H1 (cell line): Measurements from ENCODE around the gene TIAM2. TPM values are rescaled to one million over a fixed set of nuclear protein-coding genes. Genes with fewer than 3 reads are reported as not detected.

Experiments used
- CTCF ChIA-PET: fragments of 300-600 bp; sonication (Branson Sonifier 250); formaldehyde crosslinking; loops from one replicate; lab custom pipeline; 2021; ENCODE audit not compliant: partially characterized antibody; lab: Charles Lee
- POLR2A ChIA-PET: fragments of 300-600 bp; sonication (Branson Sonifier 250); formaldehyde crosslinking; loops from one replicate; lab custom pipeline; 2021; ENCODE audit warnings: inconsistent platforms; ENCODE audit not compliant: partially characterized antibody; lab: Charles Lee
- DNase-seq, 2 experiments: peaks; one replicate each; pipeline versions ENCODE4 v3.0.0 to v3.0.0-alpha.2; 2010 to 2022; ENCODE audit warnings: low spot score in 2 of 2, low read depth in 1 of 2, mixed read lengths in 1 of 2
- FAIRE-seq: peaks from 2 replicates; lab custom pipeline; 2011; peaks lifted over from hg19 to GRCh38; lab: Jason Lieb, UNC
- H2AFZ ChIP-seq: 2 replicates; pipeline ENCODE4 v1.8.1; 2012; ENCODE audit warnings: low read length, inconsistent platforms
- H2AK5ac ChIP-seq: 2 replicates; pipeline ENCODE4 v1.6.1; 2013; ENCODE audit warnings: low read depth, low read length
- H2BK120ac ChIP-seq: replicated peaks from 2 replicates; pipeline ENCODE3; 2013; ENCODE audit warnings: low read depth, low read length, inconsistent platforms
- H2BK12ac ChIP-seq: 2 replicates; pipeline ENCODE4 v1.6.1; 2013; ENCODE audit warnings: low read depth, low read length
- H2BK15ac ChIP-seq: 2 replicates; pipeline ENCODE4 v1.6.1; 2013; ENCODE audit warnings: low read length
- H2BK20ac ChIP-seq: 2 replicates; pipeline ENCODE4 v1.6.1; 2013; ENCODE audit warnings: low read length
- H2BK5ac ChIP-seq: 2 replicates; pipeline ENCODE4 v1.6.1; 2013; ENCODE audit warnings: low read depth, low read length
- H3K14ac ChIP-seq: 2 replicates; pipeline ENCODE4 v1.6.1; 2013; ENCODE audit warnings: inconsistent platforms; ENCODE audit not compliant: insufficient read length
- H3K18ac ChIP-seq: 2 replicates; pipeline ENCODE4 v1.6.1; 2013; ENCODE audit warnings: low read length; ENCODE audit errors: extremely low read depth
- H3K23ac ChIP-seq: 2 replicates; pipeline ENCODE4 v1.6.1; 2013; ENCODE audit warnings: inconsistent platforms; ENCODE audit not compliant: insufficient read length
- H3K23me2 ChIP-seq: 2 replicates; pipeline ENCODE4 v1.6.1; 2013; ENCODE audit warnings: low read depth, low read length
- H3K27ac ChIP-seq: 2 replicates; pipeline ENCODE4 v1.6.1; 2011; ENCODE audit warnings: low read depth, low read length, inconsistent platforms
- H3K27me3 ChIP-seq, 4 experiments: replicated peaks in 1 of 4; 1 replicate in 1 of 4; 2 replicates in 3 of 4; pipeline versions ENCODE4 v1.6.1 to v1.8.1; 2011 to 2013; ENCODE audit warnings: low read length in 3 of 4, mild to moderate bottlenecking in 3 of 4, inconsistent platforms in 2 of 4, mixed read lengths in 2 of 4, moderate library complexity in 1 of 4; ENCODE audit not compliant: control insufficient read depth in 3 of 4, insufficient read depth in 3 of 4; ENCODE audit errors: extremely low read depth in 1 of 4
- H3K36me3 ChIP-seq, 4 experiments: 2 replicates each; pipeline versions ENCODE4 v1.6.1 to v1.8.1; 2011 to 2013; ENCODE audit warnings: mild to moderate bottlenecking in 4 of 4, low read length in 3 of 4, moderate library complexity in 2 of 4, control low read depth in 1 of 4, inconsistent platforms in 1 of 4; ENCODE audit not compliant: insufficient read depth in 4 of 4, control insufficient read depth in 2 of 4
- H3K4ac ChIP-seq: replicated peaks from 2 replicates; pipeline ENCODE3; 2013; ENCODE audit warnings: low read length, low read depth, mixed read lengths, inconsistent platforms; ENCODE audit not compliant: insufficient read length
- H3K4me1 ChIP-seq, 4 experiments: replicated peaks in 1 of 4; 1 replicate in 1 of 4; 2 replicates in 3 of 4; pipeline versions ENCODE4 v1.6.1 to v1.8.1; 2011 to 2013; ENCODE audit warnings: low read length in 3 of 4, inconsistent platforms in 2 of 4, mixed read lengths in 1 of 4; ENCODE audit not compliant: insufficient read depth in 4 of 4, control insufficient read depth in 3 of 4
- H3K4me2 ChIP-seq, 2 experiments: 2 replicates each; pipeline versions ENCODE4 v1.6.1 to v1.8.1; 2011 to 2013; ENCODE audit warnings: low read depth in 2 of 2, low read length in 2 of 2, control low read depth in 1 of 2, inconsistent platforms in 1 of 2, mild to moderate bottlenecking in 1 of 2; ENCODE audit not compliant: insufficient read depth in 1 of 2
- H3K4me3 ChIP-seq, 4 experiments: fragments of 200-600, 300-600 bp in 1 of 4; sonication (generic), shearing (Covaris generic), sonication (Bioruptor Twin) in 1 of 4; 2 replicates each; pipeline versions ENCODE4 v1.5.1 to v1.8.1; 2011 to 2016; ENCODE audit warnings: low read length in 4 of 4, low read depth in 3 of 4, control low read depth in 2 of 4, inconsistent platforms in 2 of 4, mild to moderate bottlenecking in 2 of 4, mixed read lengths in 1 of 4, moderate library complexity in 1 of 4; ENCODE audit not compliant: insufficient read depth in 2 of 4; ENCODE audit errors: extremely low read depth in 1 of 4
- H3K56ac ChIP-seq: replicated peaks from 2 replicates; pipeline ENCODE3; 2013; ENCODE audit warnings: low read depth, mild to moderate bottlenecking, mixed read lengths, low read length, inconsistent platforms; ENCODE audit not compliant: insufficient read length
- H3K79me1 ChIP-seq: 2 replicates; pipeline ENCODE4 v1.6.1; 2013; ENCODE audit warnings: low read depth, low read length, control low read depth
- H3K79me2 ChIP-seq, 2 experiments: 2 replicates each; pipeline versions ENCODE4 v1.6.1 to v1.8.1; 2012 to 2013; ENCODE audit warnings: low read length in 2 of 2, mild to moderate bottlenecking in 2 of 2, inconsistent platforms in 1 of 2; ENCODE audit not compliant: insufficient read depth in 2 of 2, control insufficient read depth in 1 of 2
- H3K9ac ChIP-seq, 4 experiments: replicated peaks in 1 of 4; 1 replicate in 1 of 4; 2 replicates in 3 of 4; pipeline versions ENCODE4 v1.6.1 to v1.8.1; 2011 to 2013; ENCODE audit warnings: low read depth in 3 of 4, low read length in 3 of 4, control low read depth in 2 of 4, mild to moderate bottlenecking in 2 of 4, moderate library complexity in 2 of 4, inconsistent platforms in 1 of 4; ENCODE audit errors: extremely low read depth in 1 of 4
- H3K9me3 ChIP-seq, 2 experiments: 2 replicates each; pipeline versions ENCODE4 v1.6.1 to v1.8.1; 2012 to 2013; ENCODE audit warnings: mild to moderate bottlenecking in 2 of 2, moderate library complexity in 2 of 2, control low read depth in 1 of 2, inconsistent platforms in 1 of 2, low read depth in 1 of 2, low read length in 1 of 2, mixed read lengths in 1 of 2; ENCODE audit not compliant: insufficient read depth in 2 of 2
- H4K20me1 ChIP-seq, 2 experiments: replicated peaks in 1 of 2; 2 replicates each; pipeline versions ENCODE3 to v1.8.1; 2011 to 2013; ENCODE audit warnings: inconsistent platforms in 2 of 2, low read length in 2 of 2, mild to moderate bottlenecking in 1 of 2; ENCODE audit not compliant: insufficient read depth in 2 of 2, control insufficient read depth in 1 of 2
- H4K5ac ChIP-seq: 2 replicates; pipeline ENCODE4 v1.6.1; 2013; ENCODE audit warnings: low read length, low read depth, mixed read lengths, inconsistent platforms; ENCODE audit not compliant: insufficient read length
- H4K8ac ChIP-seq: 2 replicates; pipeline ENCODE4 v1.8.0; 2013; ENCODE audit warnings: mild to moderate bottlenecking, moderate library complexity, low read length, inconsistent platforms; ENCODE audit not compliant: insufficient read depth; ENCODE audit errors: extremely low read depth
- H4K91ac ChIP-seq: replicated peaks from 2 replicates; pipeline ENCODE3; 2013; ENCODE audit warnings: low read length, mixed read lengths, inconsistent platforms; ENCODE audit not compliant: insufficient read length
- BRCA1 ChIP-seq: IDR thresholded peaks from 2 replicates; pipeline ENCODE4 v1.6.1; 2012; ENCODE audit warnings: low read depth, low read length, improper control_type of control experiment
- CBX5 ChIP-seq: fragments of 300-800, 300-1000 bp; sonication (generic); IDR thresholded peaks from 2 replicates; pipeline ENCODE4 v1.7.1; 2016; ENCODE audit warnings: antibody characterized with exemption, low read length, low read depth
- CREB1 ChIP-seq: IDR thresholded peaks from 2 replicates; pipeline ENCODE4 v1.6.1; 2012; ENCODE audit warnings: inconsistent platforms
- EGR1 ChIP-seq: IDR thresholded peaks from 2 replicates; pipeline ENCODE4 v1.6.1; 2011; ENCODE audit warnings: low read depth, low read length, borderline replicate concordance
- GTF2F1 ChIP-seq: IDR thresholded peaks from 2 replicates; pipeline ENCODE4 v1.6.1; 2012; ENCODE audit warnings: low read depth, low read length, improper control_type of control experiment, borderline replicate concordance
- JUN ChIP-seq: IDR thresholded peaks from 2 replicates; pipeline ENCODE4 v1.6.1; 2011; ENCODE audit warnings: low read depth, mild to moderate bottlenecking, improper control_type of control experiment, low read length
- KDM4A ChIP-seq: IDR thresholded peaks from one replicate; pipeline ENCODE4 v1.7.1; 2012; ENCODE audit warnings: low read depth, mild to moderate bottlenecking, moderate library complexity, low read length, inconsistent platforms; ENCODE audit not compliant: severe bottlenecking
- MAFK ChIP-seq: IDR thresholded peaks from 2 replicates; pipeline ENCODE4 v1.6.1; 2012; ENCODE audit warnings: low read depth, mild to moderate bottlenecking, improper control_type of control experiment, low read length
- NANOG ChIP-seq: IDR thresholded peaks from 2 replicates; pipeline ENCODE4 v1.6.1; 2011; ENCODE audit warnings: low read length, low read depth, mild to moderate bottlenecking, inconsistent platforms; ENCODE audit not compliant: insufficient read depth, poor library complexity, severe bottlenecking
- POLR2AphosphoS5 ChIP-seq: IDR thresholded peaks from 2 replicates; pipeline ENCODE4 v1.6.1; 2011; ENCODE audit warnings: low read depth, low read length
- SIRT6 ChIP-seq: IDR thresholded peaks from one replicate; pipeline ENCODE4 v1.7.1; 2012; ENCODE audit warnings: low read length, inconsistent platforms
- SP1 ChIP-seq: IDR thresholded peaks from 2 replicates; pipeline ENCODE4 v1.6.1; 2011; ENCODE audit warnings: low read depth, low read length
- SP4 ChIP-seq: IDR thresholded peaks from 2 replicates; pipeline ENCODE4 v1.6.1; 2012; ENCODE audit warnings: low read length, inconsistent platforms
- TBP ChIP-seq: IDR thresholded peaks from 2 replicates; pipeline ENCODE4 v1.6.1; 2011; ENCODE audit warnings: low read depth, low read length, improper control_type of control experiment
- WGBS, 2 experiments: shearing (Covaris generic) in 1 of 2; methylation state at CpG; one replicate each; pipeline versions ENCODE4 v1.1.6 to v1.1.7; 2013 to 2015; ENCODE audit warnings: low lambda C conversion rate in 2 of 2, mixed read lengths in 2 of 2, inconsistent platforms in 1 of 2, low coverage in 1 of 2, missing lambda C conversion rate in 1 of 2; ENCODE audit not compliant: insufficient replicate concordance in 2 of 2, insufficient coverage in 1 of 2, insufficient read length in 1 of 2; ENCODE audit errors: extremely low coverage in 1 of 2, missing lambda C conversion rate in 1 of 2; 5-methylcytosine and 5-hydroxymethylcytosine counted together
- polyA plus RNA-seq, 7 experiments: library from polyadenylated mRNA; depleted of rRNA in 3 of 7; stranded (reverse) in 5 of 7; unstranded in 2 of 7; fragments of >200 nt in 5 of 7; fragments of 200-250 nt in 2 of 7; gene quantifications; 1 replicate in 5 of 7; 2 replicates in 1 of 7; 4 replicates in 1 of 7; pipeline versions ENCODE4 v1.2.1 to v1.2.3, GENCODE V29; 2011 to 2013; ENCODE audit warnings: missing spikeins in 2 of 7, mixed read lengths in 2 of 7
- total RNA-seq: library from RNA; stranded (reverse); fragmentation: NEBNext Ultra II Directional; extraction: Animal tissue kit (Norgen Biotek cat#: 25700); gene quantifications from 2 replicates; pipeline ENCODE4 v1.2.1, GENCODE V29; 2021

TIAM2 gene
- total and polyA plus RNA-seq, 2 of the 8 experiments (the other 6 are each of a cell fraction or from before 2014, with no cell fraction given): 7.4 to 23.9 TPM

DNA sequence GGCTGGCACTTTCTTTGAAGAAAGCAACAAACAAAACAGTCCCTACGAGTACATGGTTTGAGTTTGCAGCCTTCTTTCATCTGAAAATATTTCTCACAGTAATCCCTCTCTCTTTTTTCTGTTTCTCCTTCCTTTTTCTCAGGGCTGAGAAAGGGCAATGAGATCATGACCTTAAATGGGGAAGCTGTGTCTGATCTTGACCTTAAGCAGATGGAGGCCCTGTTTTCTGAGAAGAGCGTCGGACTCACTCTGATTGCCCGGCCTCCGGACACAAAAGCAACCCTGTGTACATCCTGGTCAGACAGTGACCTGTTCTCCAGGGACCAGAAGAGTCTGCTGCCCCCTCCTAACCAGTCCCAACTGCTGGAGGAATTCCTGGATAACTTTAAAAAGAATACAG is 188.0 kb downstream of the TIAM2 start:
- H4K20me1 ChIP-seq: no peaks in the 10 kb centered on the region
- H2BK5ac ChIP-seq: no peak overlapping the region
- H3K18ac ChIP-seq: no peak overlapping the region
- H4K5ac ChIP-seq: no peak overlapping the region
- WGBS, 2 experiments: 89% methylated on average over 5 of the region's 5 CpGs; no CpG with 5 or more reads in 1 of the 2 experiments
- H2BK120ac ChIP-seq: no peak overlapping the region
- no peak overlapping the region for H2BK15ac ChIP-seq
- H3K14ac ChIP-seq: no peak overlapping the region
- no peak overlapping the region for H2BK20ac ChIP-seq
- H3K4ac ChIP-seq: no peak overlapping the region
- no peak overlapping the region for H4K91ac ChIP-seq
- peaks cover 0 to 9% (median 3%) of the 10 kb centered on the region in 4 experiments; a peak in 6 of 8 replicates for H3K36me3 ChIP-seq
- no peak overlapping the region for H2AFZ ChIP-seq
- no peaks in the 10 kb centered on the region for H3K79me2 ChIP-seq
- H3K4me1 ChIP-seq: peaks cover 6 to 12% (median 9%) of the 10 kb centered on the region in 4 experiments
- no peak overlapping the region for H2AK5ac ChIP-seq
- no peak overlapping the region for H3K9ac ChIP-seq
- no peaks in the 10 kb centered on the region for H3K23me2 ChIP-seq
- no peak overlapping the region for H3K4me3 ChIP-seq
- no peaks in the 10 kb centered on the region for H3K27me3 ChIP-seq
- no peak overlapping the region for H4K8ac ChIP-seq
- no peaks in the 10 kb centered on the region for H3K9me3 ChIP-seq
- CTCF ChIA-PET: interaction anchor here (0.8 to 1.5 kb wide), 5 partner anchors 13 to 253 kb away, joined by 3 to 4 read pairs (median 4); no protein-coding TSS in a partner anchor
- H3K56ac ChIP-seq: no peak overlapping the region
- no peak overlapping the region for H3K23ac ChIP-seq
- TF ChIP-seq EGR1 (no peak), TBP (no peak), SP1 (no peak), JUN (no peak), MAFK (no peak), CBX5 (no peak), GTF2F1 (no peak), KDM4A (no peak), NANOG (no peak), BRCA1 (no peak), POLR2AphosphoS5 (no peak), SIRT6 (no peak), SP4 (no peak), CREB1 (no peak)
- H3K27ac ChIP-seq: no peak overlapping the region
- DNase-seq (no peak), FAIRE-seq (no peak)
- no peak overlapping the region for H2BK12ac ChIP-seq
- no peaks in the 10 kb centered on the region for H3K79me1 ChIP-seq
- POLR2A ChIA-PET: interaction anchor here (0.7 kb wide), 1 partner anchor 90 kb away, joined by 3 read pairs; no protein-coding TSS in a partner anchor
- H3K4me2 ChIP-seq: no peak overlapping the region
